NOMO-1 treated with dmso at 0.1 percent for 144 hours (cell line): Measurements from ENCODE around the gene ZMAT5.

Source experiments
- DNase-seq: peaks from one replicate; lab custom pipeline; 2025; ENCODE audit not compliant: unreplicated experiment; lab: John Stamatoyannopoulos, UW

Gene ZMAT5

GRCh38 chr22:29691636-29692326 is 75.0 kb downstream of the ZMAT5 start:
- no peak for DNase-seq

GRCh38 chr22:29690476-29690875 is 76.3 kb downstream of the ZMAT5 start:
- no peak for DNase-seq

GRCh38 chr22:29689880-29690213 is 77.0 kb downstream of the ZMAT5 start:
- DNase-seq = no peak

GRCh38 chr22:29689206-29689879 is 77.5 kb downstream of the ZMAT5 start:
- no peak for DNase-seq

GRCh38 chr22:29684244-29684643 is 82.6 kb downstream of the ZMAT5 start:
- no peak for DNase-seq

- DNase-seq = no peak
Measured at GRCh38 chr22:29683536-29683935, 83.3 kb downstream of the ZMAT5 start.
